HG03103 (cell line): Measurements from ENCODE around the gene RGS3.

Experiments
- ATAC-seq: cut with Tn5 transposase; IDR thresholded peaks from one replicate; pipeline ENCODE4 v1.9.1; 2021; ENCODE audit warnings: low read depth; ENCODE audit not compliant: unreplicated experiment

RGS3 gene

GRCh38 chr9:113509463-113509862 is 45.9 kb downstream of the RGS3 start:
- no peak for ATAC-seq

- no peak for ATAC-seq
Measured at GRCh38 chr9:113511047-113511521, 47.6 kb downstream of the RGS3 start.

- no peak for ATAC-seq
Measured at GRCh38 chr9:113511856-113512761, 48.6 kb downstream of the RGS3 start.

GRCh38 chr9:113513111-113513510 is 49.6 kb downstream of the RGS3 start:
- no peak for ATAC-seq

GRCh38 chr9:113513536-113513935 is 50.0 kb downstream of the RGS3 start:
- no peak for ATAC-seq

GRCh38 chr9:113514061-113514460 is 50.5 kb downstream of the RGS3 start:
- no peak for ATAC-seq

GRCh38 chr9:113514748-113515147 is 51.2 kb downstream of the RGS3 start:
- no peak for ATAC-seq

GRCh38 chr9:113515862-113516261 is 52.3 kb downstream of the RGS3 start:
- no peak for ATAC-seq

- peak; percentile 89 for ATAC-seq
Measured at GRCh38 chr9:113516840-113517577, 53.5 kb downstream of the RGS3 start.

GRCh38 chr9:113519426-113520108 is 56.0 kb downstream of the RGS3 start:
- no peak for ATAC-seq

GRCh38 chr9:113520109-113520642 is 56.6 kb downstream of the RGS3 start:
- no peak for ATAC-seq

GRCh38 chr9:113521693-113522255 is 58.2 kb downstream of the RGS3 start:
- ATAC-seq, result no peak

GRCh38 chr9:113522419-113522818 is 58.9 kb downstream of the RGS3 start:
- ATAC-seq, result no peak

GRCh38 chr9:113522858-113523257 is 59.3 kb downstream of the RGS3 start:
- no peak for ATAC-seq

GRCh38 chr9:113523421-113524141 is 60.1 kb downstream of the RGS3 start:
- ATAC-seq, result peak; percentile 74

GRCh38 chr9:113524468-113524867 is 60.9 kb downstream of the RGS3 start:
- ATAC-seq, result no peak

- no peak for ATAC-seq
Measured at GRCh38 chr9:113525205-113525604, 61.7 kb downstream of the RGS3 start.

- ATAC-seq, result no peak
Measured at GRCh38 chr9:113525831-113526230, 62.3 kb downstream of the RGS3 start.

- ATAC-seq, result no peak
Measured at GRCh38 chr9:113526231-113526746, 62.8 kb downstream of the RGS3 start.

- no peak for ATAC-seq
Measured at GRCh38 chr9:113526841-113527240, 63.3 kb downstream of the RGS3 start.
